ENCODE results near the gene DOK7. TPM values are rescaled to one million over a fixed set of nuclear protein-coding genes. Genes with fewer than 3 reads are reported as not detected.

Gene DOK7
- total RNA-seq, 1 donor from 2014 or later = 4.8 TPM

- no peaks in the 10 kb centered on the region for H3K27me3 Mint-ChIP-seq (ENCODE audit: low read depth)
- H3K36me3 Mint-ChIP-seq = peaks cover 3% of the 10 kb centered on the region
- H3K4me1 Mint-ChIP-seq = peaks cover 4% of the 10 kb centered on the region
- no peak for DNase-seq (ENCODE audit: low spot score in 2 of 2, unreplicated experiment in 2 of 2)
- no peak overlapping the region for H3K4me3 Mint-ChIP-seq
- H3K27ac Mint-ChIP-seq = no peak overlapping the region
- no peaks in the 10 kb centered on the region for H3K9me3 Mint-ChIP-seq
- no peak for TF ChIP-seq CTCF (IDR thresholded peaks at IDR 0.05; ENCODE audit: unreplicated experiment)
Observed at GRCh38 chr4:3434881-3435685, 28.0 kb upstream of the DOK7 start.

DNA sequence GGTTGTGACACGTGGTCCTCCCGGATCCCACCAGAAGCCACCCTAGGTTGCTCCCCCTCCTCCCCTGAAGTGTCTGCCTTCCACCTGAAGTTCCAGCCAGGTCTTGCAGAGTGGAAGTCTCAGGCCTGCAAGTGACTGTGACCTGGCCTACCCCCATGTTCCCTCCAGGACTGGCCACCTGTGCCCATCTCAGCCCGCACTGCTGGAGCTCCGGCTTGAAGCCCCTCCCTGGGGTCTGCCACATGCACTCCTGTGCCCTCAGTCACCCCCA lies 27.5 kb upstream of the DOK7 start:
- H3K9me3 Mint-ChIP-seq = no peaks in the 10 kb centered on the region
- no peak for DNase-seq (ENCODE audit: low spot score in 2 of 2, unreplicated experiment in 2 of 2)

DNA sequence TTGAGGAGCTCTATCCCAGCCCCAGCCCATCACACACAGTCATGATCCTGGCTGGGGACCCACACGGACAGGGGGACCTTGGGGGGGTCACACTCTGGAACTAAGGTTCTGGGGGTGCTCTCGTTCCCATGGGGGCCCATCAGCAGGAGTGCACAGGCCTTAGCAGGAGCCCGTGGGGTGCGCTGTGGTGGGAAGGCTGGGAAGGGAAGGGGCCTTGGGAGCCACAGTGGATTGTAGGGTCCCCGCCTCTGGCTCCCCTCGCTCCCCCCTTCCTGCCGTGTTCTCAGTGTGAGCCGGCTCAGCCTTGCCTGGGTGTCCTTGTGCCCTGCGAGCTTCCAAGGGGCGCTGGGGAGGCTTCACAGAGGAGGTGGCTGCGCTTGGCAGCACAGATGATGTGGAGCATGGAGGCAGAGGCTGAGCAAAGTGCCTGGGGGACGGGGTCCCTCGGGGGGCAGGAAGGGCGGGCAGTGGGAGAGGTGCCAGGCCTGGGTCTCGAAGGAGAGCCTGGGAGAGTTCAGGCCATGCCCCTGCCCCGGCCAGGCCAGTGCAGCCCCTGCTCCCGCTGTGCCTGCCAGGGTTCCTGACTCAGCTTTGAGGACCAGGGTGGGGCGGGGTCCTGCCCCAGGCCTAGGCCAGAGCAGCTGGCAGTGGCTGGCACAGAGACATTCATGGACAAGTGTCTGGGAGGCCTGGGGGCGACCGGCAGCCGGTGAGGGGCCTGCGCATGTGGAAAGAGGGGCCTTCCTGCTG lies 26.9 kb upstream of the DOK7 start:
- DNase-seq (ENCODE audit: low spot score in 2 of 2, unreplicated experiment in 2 of 2) = no peak
- TF ChIP-seq CTCF (IDR thresholded peaks at IDR 0.05; ENCODE audit: unreplicated experiment) = no peak
- Mint-ChIP-seq H3K9me3 (no peaks in the 10 kb centered on the region), H3K27ac (no peak overlapping the region), H3K27me3 (ENCODE audit: low read depth) (no peaks in the 10 kb centered on the region), H3K36me3 (peaks cover 2% of the 10 kb centered on the region), H3K4me1 (peaks cover 4% of the 10 kb centered on the region), H3K4me3 (no peak overlapping the region)

More for the DNA sequence above, 27.5 kb upstream of the DOK7 start:
- TF ChIP-seq CTCF (IDR thresholded peaks at IDR 0.05; ENCODE audit: unreplicated experiment) = no peak
- H3K36me3 Mint-ChIP-seq = peaks cover 3% of the 10 kb centered on the region
- no peak overlapping the region for H3K4me3 Mint-ChIP-seq
- H3K27ac Mint-ChIP-seq = no peak overlapping the region
- peaks cover 4% of the 10 kb centered on the region for H3K4me1 Mint-ChIP-seq
- no peaks in the 10 kb centered on the region for H3K27me3 Mint-ChIP-seq (ENCODE audit: low read depth)

GRCh38 chr4:3436798-3437581 lies 26.1 kb upstream of the DOK7 start:
- no peaks in the 10 kb centered on the region for H3K9me3 Mint-ChIP-seq
- no peak for TF ChIP-seq CTCF (IDR thresholded peaks at IDR 0.05; ENCODE audit: unreplicated experiment)
- H3K4me3 Mint-ChIP-seq = no peak overlapping the region
- no peak for DNase-seq (ENCODE audit: low spot score in 2 of 2, unreplicated experiment in 2 of 2)
- H3K27me3 Mint-ChIP-seq (ENCODE audit: low read depth) = no peaks in the 10 kb centered on the region
- H3K36me3 Mint-ChIP-seq = no peaks in the 10 kb centered on the region
- peaks cover 4% of the 10 kb centered on the region for H3K4me1 Mint-ChIP-seq
- no peak overlapping the region for H3K27ac Mint-ChIP-seq

GRCh38 chr4:3437582-3437936 lies 25.5 kb upstream of the DOK7 start:
- H3K27me3 Mint-ChIP-seq (ENCODE audit: low read depth) = no peaks in the 10 kb centered on the region

More at GRCh38 chr4:3437582-3437936, 25.5 kb upstream of the DOK7 start:
- Mint-ChIP-seq H3K4me1 (peaks cover 4% of the 10 kb centered on the region), H3K9me3 (no peaks in the 10 kb centered on the region), H3K27ac (no peak overlapping the region), H3K36me3 (no peaks in the 10 kb centered on the region), H3K4me3 (no peak overlapping the region)
- no peak for TF ChIP-seq CTCF (IDR thresholded peaks at IDR 0.05; ENCODE audit: unreplicated experiment)
- no peak for DNase-seq (ENCODE audit: low spot score in 2 of 2, unreplicated experiment in 2 of 2)

Measured in mesothelial cell of epicardium (in vitro differentiated cells).